NCI-H1436 treated with DMSO at 0.1 percent for 48 hours (cell line): ENCODE measurements around the gene SERPINF2.
"Not testable (repeated sequence)": the region's sequence is repeated elsewhere in the genome, so short reads cannot be mapped to it uniquely, and the experiment has no call there.

Experiments used
- DNase-seq: peaks from one replicate; lab custom pipeline; 2025; lab: John Stamatoyannopoulos, UW

Gene SERPINF2

DNA sequence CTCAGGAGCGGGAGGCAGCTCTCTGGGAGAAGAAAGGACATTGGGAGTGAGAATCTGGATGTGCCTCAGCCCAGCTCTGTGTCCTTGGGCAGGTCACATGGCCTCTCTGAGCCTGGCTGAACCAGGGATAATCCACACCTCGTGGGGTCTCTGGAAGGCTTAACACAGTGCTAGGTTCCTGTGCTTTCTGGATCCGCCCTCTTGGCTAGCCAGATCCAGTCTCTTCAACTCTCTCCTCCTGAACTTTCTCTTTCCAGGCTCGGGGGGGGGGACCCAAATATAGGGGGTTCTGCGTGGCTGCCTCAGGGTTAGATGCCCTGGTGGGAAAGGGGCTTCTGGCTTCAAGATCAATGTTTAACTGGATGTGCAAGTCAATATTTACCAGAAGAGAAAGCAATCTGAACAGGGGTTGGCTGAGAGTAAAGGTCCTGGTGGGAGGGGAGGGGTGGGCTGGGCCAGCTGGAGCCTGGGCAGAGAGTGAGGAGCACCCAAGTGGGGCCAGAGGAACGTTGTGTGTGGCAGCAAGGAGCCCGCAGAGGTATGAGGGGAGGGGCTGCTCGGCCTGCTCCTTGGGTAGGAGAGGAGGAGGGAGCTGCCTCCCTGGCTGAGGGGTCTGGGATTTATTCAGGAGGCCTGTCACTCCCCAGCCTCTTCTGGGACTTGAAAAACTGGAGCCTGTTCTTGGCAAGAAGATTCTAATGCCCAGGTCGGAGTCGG, at the start of gene SERPINF2:
Gene SERPINF2, plus strand, starts transcription at position 501 of the 717 bp plus-strand sequence. CDS start 2,125 bp downstream, outside the sequence.
- no peak for DNase-seq

DNA sequence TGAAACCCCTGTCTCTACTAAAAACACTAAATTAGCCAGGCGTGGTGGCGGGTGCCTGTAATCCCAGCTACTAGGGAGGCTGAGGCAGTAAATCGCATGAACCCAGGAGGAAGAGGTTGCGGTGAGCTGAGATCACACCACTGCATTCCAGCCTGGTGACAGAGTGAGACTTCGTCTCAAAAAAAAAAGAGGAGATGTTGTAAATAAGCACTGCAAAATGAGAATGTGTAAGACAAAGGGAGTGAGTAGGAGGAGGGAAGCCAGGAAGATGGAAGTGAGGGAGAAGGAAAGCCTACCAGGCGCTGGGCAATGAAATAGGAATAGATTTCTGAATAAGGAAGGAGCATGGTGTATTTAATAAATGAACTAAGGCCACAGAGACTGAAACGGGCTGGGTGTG, 49.3 kb upstream of the SERPINF2 start:
- no peak for DNase-seq

DNA sequence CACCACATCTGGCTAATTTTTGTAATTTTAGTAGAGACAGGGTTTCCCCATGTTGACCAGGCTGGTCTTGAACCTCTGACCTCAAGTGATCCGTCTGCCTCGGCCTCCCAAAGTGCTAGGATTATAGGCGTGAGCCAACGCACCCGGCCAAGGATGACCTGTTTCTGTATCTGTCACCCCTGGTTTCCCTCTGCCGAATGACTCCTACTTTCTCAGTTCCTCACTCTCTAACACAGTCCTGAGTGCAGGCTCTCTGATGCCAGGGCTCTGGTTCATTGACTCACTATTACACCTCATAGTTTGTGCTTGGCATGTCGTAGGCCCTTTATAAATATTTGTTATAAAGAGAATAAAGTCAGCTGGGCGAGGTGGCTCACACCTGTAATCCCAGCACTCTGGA, 47.3 kb upstream of the SERPINF2 start:
- no peak for DNase-seq

DNA sequence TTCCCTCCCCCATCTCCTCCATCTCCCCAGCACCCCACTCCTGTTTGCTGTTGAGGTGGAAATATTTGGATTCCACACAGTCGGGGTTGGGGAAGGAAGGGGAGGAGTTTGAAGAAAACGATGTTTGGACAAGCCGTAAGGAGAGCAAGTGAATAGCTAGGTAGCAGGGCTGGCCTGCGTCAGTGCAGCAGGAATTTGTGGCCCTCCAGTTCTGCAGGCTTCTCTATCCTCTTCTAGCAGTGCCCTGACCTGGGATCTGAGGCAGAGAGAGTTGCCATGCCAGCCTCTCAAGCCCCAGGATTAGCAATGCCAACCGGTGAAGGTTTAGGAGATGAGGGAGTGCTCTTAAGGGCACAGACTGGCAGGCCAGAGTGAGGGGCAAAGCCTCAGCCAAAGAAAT, 45.0 kb upstream of the SERPINF2 start:
- DNase-seq, result no peak

DNA sequence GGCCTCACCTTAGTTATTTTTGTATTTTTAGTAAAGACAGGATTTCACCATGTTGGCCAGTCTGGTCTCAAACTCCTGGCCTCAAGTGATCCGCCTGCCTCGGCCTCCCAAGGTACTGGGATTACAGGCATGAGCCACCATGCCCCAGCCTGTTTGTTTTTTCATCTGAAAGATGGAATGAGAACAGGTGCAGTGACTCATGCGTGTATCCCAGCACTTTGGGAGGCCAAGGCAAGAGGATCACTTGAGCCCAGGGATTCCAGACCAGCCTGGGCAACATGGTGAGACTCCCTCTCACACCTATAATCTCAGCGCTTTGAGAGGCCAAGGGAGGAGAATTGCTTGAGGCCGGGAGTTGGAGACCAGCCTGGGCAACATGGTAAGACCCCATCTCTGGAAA, 42.8 kb upstream of the SERPINF2 start:
- not testable (repeated sequence) for DNase-seq

DNA sequence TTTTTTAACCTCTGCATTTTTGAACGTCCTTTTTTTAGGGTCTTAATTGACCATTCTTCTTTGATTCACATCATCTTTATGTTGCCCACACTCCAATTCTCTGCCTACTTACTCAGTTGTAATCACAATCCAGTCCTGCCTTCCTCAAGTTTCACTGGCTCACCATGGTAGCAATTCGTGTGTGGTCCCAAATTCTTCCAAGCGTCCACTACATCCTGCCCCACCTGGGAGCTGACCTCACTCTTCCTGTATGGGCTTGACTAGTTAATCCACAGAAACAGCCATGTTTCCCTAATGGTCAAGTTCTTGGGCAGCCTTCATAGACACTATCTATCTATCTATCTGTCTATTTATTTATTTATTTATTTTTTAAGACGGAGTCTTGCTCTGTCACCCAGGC, 39.6 kb upstream of the SERPINF2 start:
- DNase-seq, result no peak

DNA sequence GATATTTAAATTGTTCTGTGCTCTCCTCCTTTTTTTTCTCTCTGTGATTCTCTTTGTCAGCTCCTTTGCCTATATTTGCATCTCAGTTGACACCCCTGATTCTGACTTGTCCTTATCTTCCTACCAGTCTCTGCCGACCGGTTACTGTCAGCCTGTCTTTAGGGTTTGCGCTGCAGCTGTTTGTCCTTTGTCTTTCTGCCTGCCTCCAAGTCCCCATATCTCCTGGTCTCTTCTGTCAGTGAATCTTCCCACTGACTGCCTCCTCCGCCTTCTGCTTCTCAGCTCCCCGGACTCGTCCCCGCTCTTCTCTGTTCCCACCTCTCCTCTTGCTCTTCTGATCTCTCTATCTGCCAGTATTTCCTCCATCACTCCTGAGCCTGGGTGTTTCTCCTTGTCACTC, 37.7 kb upstream of the SERPINF2 start:
- DNase-seq, result no peak

DNA sequence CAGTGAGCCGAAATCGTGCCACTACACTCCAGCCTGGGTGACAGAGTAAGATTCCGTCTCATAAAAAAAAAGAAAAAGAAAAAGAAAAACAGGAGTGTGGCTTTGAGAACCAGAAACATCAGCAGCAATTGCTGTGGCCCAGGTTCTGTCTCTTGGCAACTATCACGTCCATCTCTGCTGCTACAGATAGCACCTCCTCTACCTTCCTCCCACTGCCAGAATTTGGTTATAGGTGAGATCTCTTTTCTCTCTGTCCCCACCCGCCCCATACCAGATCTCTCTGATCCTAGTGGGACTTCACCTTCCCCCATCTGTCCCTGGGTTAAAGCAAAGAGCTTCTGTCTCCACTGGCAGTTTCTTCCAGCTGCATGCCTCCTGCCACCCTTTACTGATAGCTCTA, 35.6 kb upstream of the SERPINF2 start:
- no peak for DNase-seq

DNA sequence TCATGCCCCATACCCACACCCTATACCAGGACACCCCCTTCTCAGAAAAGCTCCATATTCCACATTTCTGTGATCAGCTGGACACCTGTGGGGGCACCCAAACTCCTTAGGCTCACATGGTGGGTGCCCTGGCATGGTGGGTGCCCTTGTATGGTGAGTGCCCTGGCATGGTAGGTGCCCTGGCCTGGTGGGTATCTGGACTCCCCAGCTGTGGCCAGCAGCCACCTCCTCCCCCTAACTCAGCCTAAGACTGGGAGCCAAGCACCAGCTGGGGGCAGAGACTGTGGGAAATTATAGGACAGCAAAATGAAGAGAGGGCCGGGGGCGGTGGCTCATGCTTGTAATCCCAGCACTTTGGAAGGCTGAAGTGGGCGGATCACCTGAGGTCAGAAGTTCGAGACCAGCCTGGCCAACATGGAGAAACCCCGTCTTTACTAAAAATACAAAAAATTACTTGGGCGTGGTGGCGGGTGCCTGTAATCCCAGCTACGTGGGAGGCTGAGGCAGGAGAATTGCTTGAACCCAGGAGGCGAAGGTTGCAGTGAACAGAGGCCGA, 33.8 kb upstream of the SERPINF2 start:
- DNase-seq, result not testable (repeated sequence)

DNA sequence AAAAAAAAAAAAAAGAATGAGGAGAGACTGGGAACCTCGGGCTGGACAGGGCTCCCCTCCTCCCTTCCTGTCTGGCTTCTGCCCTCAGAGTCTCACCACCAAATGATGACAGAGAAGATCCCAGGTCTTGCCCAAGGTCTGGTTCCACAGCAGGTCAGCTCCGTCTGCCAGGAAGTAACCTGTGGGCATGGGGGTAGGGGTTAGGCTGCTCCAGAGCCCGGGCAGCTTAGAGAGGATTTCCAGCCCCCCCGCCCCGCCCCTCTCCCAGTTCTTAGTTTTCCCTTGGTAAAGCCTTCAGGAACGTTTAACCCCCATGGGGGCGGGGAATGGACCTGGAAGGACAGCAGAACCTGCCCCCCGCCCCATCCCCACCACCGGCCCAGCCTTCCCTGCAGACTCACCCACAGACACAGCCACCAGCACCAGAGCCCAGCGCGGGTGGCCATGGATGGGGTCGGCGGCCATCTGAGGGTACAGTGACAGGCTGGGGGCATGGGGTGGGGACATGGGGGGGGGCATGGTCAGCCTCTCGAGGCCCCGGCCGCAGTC, 33.2 kb upstream of the SERPINF2 start:
- DNase-seq, result no peak

DNA sequence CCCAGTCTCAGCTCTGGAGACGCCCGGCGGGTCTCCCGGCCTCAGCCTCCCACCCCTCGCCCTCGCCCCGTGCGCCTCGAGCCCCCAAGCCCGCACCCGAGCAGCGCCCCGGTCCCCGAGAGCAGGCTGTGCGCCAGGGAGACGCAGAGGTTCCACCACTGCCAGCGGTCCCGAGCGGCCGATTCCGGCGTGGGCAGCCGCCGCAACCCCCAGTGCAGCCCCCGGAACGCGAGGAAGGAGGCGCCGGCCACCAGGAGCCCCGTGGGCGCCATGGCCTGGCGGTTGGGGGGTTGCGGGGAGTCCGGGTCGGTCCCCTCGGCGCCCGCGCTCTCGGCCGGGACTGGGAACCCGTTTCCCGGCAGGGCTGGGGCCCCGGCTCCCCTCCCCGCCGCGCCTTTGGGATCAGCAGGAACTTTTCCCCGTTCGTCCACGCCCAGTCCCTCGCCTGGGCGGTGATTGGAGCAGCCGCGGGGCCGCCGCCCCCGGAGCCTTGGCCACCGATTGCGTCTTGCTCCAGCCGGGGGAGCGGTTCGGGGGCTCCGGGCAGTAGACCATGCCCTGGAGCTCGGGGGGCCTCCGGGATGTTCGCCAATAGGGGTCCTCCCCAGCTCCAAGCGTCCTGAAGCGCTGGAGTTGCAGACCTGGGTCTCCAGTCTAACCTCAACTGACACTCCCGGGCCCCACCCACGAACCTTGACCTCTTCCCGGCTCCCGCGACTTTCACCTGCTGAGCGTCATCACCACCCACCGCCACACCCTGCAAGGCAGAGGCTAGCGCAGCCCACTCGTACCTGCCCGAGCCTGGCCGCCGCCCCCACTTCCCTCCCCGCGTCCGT, 32.5 kb upstream of the SERPINF2 start, which contains the start of gene TLCD2:
Gene TLCD2, minus strand, starts transcription at position 407 of the 836 bp plus-strand sequence. Its CDS starts 135 bp downstream, at position 272.
- no peak for DNase-seq

DNA sequence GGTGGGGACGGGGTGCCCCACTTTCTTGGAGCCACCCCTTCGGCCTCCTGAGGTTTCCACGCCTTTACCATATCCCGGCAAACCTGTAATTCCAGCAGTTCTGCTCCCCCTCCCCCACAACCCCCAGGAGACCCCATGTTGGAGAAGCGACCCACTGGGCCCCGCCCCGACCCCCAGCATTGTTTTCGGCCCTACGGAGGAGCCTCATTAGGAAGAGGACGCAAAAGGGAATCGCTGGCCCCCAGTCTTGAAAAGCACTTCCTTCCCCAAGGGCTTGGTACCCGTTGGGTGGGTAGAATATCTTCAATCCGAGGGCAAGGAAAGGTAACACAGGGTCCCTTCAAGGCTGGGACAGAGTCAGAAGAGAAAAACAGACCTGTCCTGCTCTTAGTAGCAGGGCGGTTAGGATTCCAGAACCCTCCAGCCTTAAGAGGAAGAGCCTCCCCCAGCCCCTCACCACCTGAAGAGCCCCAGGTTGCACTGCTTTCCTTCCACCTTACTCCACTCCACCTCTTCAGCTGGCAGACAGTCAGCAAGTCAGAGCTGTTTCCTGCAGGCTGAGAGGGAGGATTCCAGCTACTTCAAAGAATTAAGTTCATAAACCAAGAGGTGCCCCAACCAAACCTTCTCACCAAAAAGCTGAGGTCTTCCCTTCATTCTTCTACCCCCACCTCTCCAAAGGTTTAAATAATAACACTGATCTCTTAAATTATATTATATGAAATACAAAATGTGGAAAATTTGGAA, 31.7 kb upstream of the SERPINF2 start:
- DNase-seq, result no peak

DNA sequence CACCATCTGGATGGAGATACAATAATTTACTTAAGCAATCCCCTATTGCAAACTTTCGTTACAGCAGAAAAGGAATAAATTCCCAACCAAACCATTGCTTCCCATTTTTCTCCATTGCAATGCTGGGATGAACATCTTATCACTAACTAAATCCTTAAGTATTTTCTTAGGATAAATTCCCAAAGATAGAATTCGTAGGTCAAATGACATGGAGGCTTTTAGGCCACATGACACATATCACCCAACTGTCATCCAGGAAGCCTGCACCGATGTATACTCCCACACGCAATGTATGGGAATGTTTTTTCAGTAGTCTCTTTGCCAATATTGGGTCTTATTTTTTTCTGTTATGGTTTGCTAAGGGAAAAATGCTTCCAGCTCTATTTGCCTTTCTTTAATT, 30.9 kb upstream of the SERPINF2 start:
- DNase-seq, result no peak

DNA sequence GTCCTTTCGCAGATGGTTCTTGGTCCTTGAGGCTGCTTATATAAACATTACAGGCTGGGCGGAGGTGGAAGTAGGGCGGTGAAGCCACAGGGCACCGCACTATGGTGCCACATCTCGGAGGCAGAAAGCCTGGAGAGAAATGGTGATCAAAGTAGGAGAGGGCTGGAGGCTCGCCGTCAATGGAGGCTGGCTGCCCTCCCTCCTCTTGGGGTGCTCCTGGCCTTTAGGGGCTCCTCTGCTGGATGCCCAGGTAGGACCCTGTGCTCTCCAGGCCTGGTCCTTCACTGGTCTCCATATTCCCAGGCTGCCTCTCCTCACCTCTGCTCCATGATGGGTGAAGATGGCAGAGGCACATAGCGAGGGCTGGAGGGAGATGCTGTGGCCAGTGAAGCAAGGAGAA, 30.4 kb upstream of the SERPINF2 start:
- no peak for DNase-seq

DNA sequence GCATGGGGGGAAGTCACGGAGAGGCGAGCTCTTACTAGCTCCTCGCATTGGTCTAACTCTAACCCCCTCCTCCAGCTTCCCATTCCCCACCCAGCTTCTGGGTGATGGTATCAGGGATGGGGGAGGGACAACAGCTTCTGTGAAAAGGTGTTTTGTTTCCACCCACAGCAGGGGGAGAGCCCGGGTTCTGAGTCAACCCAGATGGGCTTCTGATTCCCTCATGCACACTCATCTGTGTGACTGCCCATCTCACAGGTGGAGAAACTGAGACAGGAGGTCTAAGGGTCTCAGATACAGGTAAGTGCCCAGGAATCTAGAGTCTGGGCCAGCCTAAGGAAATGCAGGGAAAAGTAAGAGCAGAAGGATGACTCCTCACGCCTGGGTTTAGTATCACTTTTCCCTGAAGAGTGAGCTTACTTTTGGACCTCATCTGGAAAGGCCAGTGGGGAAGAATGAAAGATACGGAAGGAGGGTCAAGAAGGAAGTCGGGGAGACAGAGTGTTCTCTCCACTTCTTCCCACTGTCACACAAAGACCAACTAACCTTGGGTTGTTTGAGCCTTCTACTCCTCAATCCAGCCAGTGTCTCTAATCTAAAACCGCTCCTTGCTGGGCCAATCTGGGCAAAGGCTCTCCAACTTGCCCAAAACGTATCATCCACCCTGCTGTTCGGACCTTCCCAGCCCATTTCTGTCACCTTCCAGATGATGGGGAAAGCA, 29.4 kb upstream of the SERPINF2 start:
- DNase-seq, result no peak

DNA sequence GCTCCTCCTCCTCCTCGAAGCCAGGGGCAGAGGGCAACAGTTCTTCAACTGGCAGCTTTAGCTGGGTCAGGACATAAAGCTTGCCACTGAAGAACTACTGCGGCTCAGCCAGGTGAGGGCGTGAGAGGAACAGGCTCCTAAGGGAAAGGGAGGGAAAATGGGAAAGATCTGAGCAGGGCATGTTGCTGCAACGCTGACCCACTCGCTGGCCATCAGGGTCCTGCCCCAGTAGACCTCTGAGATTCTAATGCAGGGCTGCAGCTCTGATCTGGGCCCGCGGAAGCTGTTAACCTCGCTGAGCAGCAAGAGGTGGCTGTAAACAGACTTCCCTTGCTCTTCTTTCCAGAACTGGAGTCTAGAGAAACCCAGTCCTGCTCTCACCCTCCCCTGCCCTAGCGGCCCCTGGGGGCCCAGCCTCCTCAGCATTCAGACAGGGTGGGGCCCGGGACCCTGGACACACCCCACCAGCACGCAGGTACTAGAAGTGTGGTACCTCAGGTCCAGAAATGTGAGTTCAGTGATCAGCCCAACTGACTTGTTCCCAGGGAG, 28.7 kb upstream of the SERPINF2 start:
- no peak for DNase-seq

DNA sequence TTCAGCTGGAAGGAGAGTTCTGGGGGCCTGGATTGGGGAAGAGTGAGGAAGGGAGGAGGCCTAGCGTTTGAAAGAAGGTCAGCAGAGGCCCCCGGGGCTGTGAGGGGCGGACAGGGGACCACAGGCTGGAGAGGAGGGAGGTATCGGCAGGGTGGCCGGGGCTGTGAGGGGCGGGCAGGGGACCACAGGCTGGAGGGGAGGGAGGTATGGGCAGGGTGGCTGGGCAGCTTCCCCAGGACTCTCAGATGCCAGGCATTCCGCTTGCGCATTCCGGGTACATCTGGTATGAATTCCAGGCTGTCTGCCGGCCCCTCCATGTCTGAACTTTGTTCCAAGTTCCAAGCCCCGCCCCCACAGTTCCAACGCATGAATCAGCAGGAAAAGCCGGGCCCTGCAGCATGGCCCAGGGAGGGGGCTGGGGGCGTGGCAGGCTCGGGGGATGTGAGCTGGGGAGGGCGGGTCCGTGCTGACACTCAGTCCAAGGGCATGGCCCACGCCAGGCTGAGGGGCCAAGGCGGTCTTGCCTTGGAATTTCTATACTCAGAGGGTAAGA, 28.2 kb upstream of the SERPINF2 start:
- DNase-seq, result no peak

DNA sequence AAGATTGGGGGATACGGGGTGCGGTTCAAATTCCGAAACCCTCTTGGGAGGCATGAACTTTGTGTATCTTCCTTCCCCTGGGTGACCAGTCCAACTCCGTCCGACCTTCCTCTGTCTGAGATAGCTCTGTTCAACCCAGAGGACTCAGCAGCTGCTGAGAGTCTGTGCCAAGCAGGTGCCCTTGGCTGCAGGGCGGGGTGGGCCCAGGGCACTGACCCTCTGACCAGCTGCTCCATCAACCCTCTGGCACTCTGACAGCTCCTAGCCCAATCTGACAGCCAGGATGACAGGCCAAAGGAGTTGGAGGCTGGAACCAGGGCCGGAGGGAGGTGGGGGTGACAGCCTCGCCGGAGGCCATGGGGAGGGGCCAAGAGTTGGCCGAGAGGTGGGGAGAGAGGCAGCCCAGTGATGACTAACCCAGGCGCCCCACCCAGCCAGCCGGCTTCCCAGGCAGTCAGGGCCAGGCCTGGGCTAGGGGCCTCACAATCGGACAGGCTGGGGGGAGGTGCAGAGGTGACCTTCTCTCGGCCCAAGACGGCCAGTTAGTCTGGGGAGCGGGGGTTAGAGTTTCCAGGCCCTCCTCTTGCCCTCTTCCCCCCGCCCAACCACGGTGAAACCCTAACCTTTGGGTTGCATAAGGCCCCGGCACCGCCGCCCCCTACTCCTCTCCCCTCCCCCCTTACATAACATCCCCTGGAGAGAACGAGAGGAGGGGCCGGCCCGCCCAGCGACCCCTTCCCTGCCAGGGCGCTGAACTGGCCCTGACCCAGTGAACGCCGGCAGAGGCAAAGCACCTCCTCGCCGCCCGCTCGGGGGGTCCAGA, 27.5 kb upstream of the SERPINF2 start:
- no peak for DNase-seq

DNA sequence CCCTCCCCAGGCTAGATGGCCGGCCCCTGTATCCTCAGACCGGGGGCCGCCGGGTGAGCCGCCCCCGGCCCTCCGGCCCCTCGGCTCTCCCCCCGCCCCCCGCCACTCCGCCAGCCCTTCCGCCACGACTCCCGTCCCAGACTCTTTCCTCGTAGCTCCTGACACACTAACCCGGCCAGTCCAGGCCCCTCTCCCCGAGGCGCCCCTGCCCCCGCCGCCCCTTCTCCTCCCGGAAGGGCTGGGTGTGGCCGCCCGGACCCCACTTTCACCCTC, 26.9 kb upstream of the SERPINF2 start:
- no peak for DNase-seq
